ENCODE data around the gene OTOG.

The OTOG gene

DNA sequence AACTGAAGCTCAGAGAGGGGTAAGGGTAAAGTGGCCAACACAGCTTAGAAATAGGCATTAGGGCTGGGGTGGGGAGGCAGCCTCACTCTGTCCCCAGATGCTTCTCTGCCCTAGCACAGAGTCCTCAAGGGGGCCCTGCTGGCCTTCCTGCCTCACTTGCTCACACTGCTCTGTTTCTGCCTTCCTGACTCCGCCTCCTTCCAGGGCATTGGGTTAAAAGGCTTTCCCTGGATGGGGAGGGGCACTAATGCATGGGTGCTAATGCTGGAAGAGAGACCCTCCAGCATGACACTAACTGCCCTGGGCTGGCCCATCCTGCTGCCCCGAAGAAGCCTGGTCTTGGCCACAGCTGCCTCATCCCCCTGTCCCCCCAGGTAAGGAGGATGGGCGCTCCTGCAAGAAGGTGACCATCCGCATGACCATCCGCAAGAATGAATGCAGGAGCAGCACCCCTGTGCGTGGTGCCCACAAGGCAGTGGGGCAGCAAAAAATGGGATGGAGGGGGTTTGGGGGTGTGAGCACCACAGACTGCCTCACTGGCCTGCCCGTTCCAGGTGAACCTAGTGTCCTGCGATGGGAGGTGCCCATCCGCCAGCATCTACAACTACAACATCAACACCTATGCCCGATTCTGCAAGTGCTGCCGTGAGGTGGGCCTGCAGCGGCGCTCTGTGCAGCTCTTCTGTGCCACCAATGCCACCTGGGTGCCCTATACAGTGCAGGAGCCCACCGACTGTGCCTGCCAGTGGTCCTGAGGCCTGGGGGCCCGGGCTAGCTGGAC is 98.3 kb downstream of the OTOG start:
- TF ChIP-seq POLR2A (IDR thresholded peaks at IDR 0.05; ENCODE audit: extremely low read depth, insufficient read length), result no peak
- TF ChIP-seq CTCF (IDR thresholded peaks at IDR 0.05; ENCODE audit: low read depth, low read length), result no peak
- TF ChIP-seq MAX (IDR thresholded peaks at IDR 0.05; ENCODE audit: low read depth, low read length), result no peak
- no peak for TF ChIP-seq MYC (IDR thresholded peaks at IDR 0.05; ENCODE audit: low read depth, low read length)
- no peak for DNase-seq (ENCODE audit: low read depth)
- H3K4me3 ChIP-seq (ENCODE audit: low read depth, low read length), result no peak overlapping the region

DNA sequence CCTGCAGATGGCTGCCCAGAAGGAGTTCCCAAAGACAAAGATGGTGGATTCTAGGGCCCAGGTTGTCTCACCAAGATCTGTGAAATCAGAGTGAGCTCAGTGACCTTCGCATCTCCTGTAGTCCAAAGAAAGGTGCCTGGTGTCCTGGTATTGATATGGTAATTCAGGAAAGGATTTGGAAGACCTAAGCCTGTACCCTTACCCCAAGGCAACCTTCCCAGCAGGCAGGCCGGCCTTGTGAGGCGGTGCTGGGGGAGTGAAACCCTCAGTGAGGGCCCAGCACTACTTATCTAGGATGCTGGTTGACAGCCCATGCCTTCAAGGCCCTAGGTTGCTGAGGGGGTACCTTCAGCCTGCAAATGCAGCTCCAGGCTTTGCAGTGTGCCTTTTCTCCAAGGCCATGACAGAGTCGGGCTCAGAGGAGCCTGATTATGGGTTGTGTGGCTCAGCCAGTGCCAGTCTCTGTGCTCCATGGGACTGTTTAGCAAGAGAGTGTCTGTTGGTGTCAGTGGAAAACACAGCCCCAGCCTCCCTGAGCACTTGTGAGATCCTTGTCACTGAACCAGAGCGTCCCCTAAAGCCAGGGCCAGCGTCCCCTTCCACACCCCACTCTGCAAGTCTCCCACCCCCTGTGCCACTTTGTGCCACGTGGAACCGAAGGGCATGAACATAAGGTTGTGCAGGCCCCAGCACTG is 99.5 kb downstream of the OTOG start:
- TF ChIP-seq CTCF (IDR thresholded peaks at IDR 0.05; ENCODE audit: low read depth, low read length) (no peak), MYC (IDR thresholded peaks at IDR 0.05; ENCODE audit: low read depth, low read length) (no peak), POLR2A (IDR thresholded peaks at IDR 0.05; ENCODE audit: extremely low read depth, insufficient read length) (no peak), MAX (IDR thresholded peaks at IDR 0.05; ENCODE audit: low read depth, low read length) (no peak)
- no peak for DNase-seq (ENCODE audit: low read depth)
- no peak overlapping the region for H3K4me3 ChIP-seq (ENCODE audit: low read depth, low read length)

DNA sequence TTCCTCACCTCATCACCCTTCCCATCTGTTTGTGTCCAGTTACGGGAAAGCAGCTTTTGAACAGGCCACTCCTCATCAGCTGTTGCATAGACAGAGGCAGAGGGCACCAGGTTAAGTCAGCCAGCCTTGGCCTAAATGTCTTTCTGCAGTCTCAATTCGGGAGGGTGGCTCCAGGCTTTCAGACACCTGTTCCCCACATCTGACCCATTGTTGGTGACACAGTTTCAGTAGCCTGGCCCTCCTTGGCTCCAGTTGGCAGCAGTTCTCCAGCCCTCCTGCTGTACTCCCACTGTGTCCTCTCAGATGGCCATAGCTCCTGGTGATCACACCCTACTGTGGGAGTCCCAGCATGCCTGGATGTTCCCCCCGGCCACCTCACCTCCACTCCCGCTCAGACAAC is 101.5 kb downstream of the OTOG start:
- DNase-seq (ENCODE audit: low read depth), result no peak
- TF ChIP-seq MYC (IDR thresholded peaks at IDR 0.05; ENCODE audit: low read depth, low read length), result no peak
- TF ChIP-seq MAX (IDR thresholded peaks at IDR 0.05; ENCODE audit: low read depth, low read length), result no peak
- no peak for TF ChIP-seq CTCF (IDR thresholded peaks at IDR 0.05; ENCODE audit: low read depth, low read length)
- no peak for TF ChIP-seq POLR2A (IDR thresholded peaks at IDR 0.05; ENCODE audit: extremely low read depth, insufficient read length)
- no peak overlapping the region for H3K4me3 ChIP-seq (ENCODE audit: low read depth, low read length)

DNA sequence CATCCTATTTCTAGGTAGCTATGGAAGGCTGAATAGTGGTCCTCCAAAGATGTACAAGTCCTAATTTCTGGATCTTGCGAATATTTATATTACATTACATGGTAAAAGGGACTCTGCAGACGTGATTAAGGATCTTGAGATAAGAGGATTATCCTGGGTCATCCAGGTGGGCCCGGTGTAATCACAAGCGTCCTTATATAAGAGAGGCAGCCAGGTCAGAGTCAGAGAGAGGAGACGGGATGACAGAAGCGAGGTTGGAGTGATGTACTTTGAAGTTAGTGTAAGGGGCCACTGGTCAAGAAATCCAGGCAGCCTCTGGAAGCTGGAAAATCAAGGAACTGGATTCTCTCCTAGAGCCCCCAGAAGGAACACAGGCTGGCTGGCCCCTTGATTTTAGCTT is 102.2 kb downstream of the OTOG start:
- DNase-seq (ENCODE audit: low read depth), result no peak
- H3K4me3 ChIP-seq (ENCODE audit: low read depth, low read length), result no peak overlapping the region
- TF ChIP-seq MAX (IDR thresholded peaks at IDR 0.05; ENCODE audit: low read depth, low read length), result no peak
- TF ChIP-seq POLR2A (IDR thresholded peaks at IDR 0.05; ENCODE audit: extremely low read depth, insufficient read length), result no peak
- TF ChIP-seq CTCF (IDR thresholded peaks at IDR 0.05; ENCODE audit: low read depth, low read length), result no peak
- TF ChIP-seq MYC (IDR thresholded peaks at IDR 0.05; ENCODE audit: low read depth, low read length), result no peak

DNA sequence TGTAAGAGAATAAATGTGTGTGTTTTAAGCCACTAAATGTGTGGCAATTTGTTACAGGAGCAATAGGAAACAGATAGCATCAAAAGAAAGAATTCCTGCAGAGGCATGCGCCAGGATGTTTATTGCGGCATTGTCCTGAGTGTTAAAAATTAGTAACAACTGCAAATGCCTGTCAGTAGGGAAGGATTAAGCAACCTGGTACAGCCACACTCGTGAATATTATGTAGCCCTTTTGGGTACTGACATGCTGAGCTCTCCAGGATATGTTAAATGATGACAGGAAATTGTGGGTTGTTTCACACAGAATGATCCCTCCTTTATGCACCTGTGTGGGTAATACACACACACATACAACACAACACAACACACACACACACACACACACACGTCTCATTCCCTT is 102.6 kb downstream of the OTOG start:
- TF ChIP-seq POLR2A (IDR thresholded peaks at IDR 0.05; ENCODE audit: extremely low read depth, insufficient read length) (no peak), CTCF (IDR thresholded peaks at IDR 0.05; ENCODE audit: low read depth, low read length) (no peak), MAX (IDR thresholded peaks at IDR 0.05; ENCODE audit: low read depth, low read length) (no peak)
- DNase-seq (ENCODE audit: low read depth), result peak; percentile 57
- no peak overlapping the region for H3K4me3 ChIP-seq (ENCODE audit: low read depth, low read length)

All from NB4 (cell line).